Gastrocnemius medialis (tissue), 4 donors: ENCODE data around the gene ZNF536. TPM values are rescaled to one million over a fixed set of nuclear protein-coding genes. Genes with fewer than 3 reads are reported as not detected.

Source experiments
- ATAC-seq, 2 donors: fragments of 150-250 bp; one replicate each; pipeline ENCODE4 v1.9.1; 2016
- DNase-seq, 2 donors: peaks; one replicate each; pipeline ENCODE4 v3.0.0-alpha.2; 2019
- H3K27ac ChIP-seq, 4 donors: fragments of 200-600 bp; sonication (generic); 1 replicate in 1 of 4; 2 replicates in 3 of 4; pipeline ENCODE4 v1.5.1; 2016 to 2018; ENCODE audit warnings: mild to moderate bottlenecking in 2 of 4, moderate library complexity in 1 of 4
- H3K27me3 ChIP-seq, 3 donors: fragments of 200-600 bp; sonication (generic) in 2 of 3; 1 replicate in 1 of 3; 2 replicates in 2 of 3; pipeline versions ENCODE4 v1.5.1 to v1.6.0; 2016 to 2019; ENCODE audit warnings: mild to moderate bottlenecking in 1 of 3, moderate library complexity in 1 of 3
- H3K36me3 ChIP-seq, 2 donors: fragments of 200-600 bp; sonication (generic) in 1 of 2; one replicate each; pipeline ENCODE4 v1.5.1; 2017 to 2018
- H3K4me1 ChIP-seq, 2 donors: fragments of 200-600 bp; sonication (generic) in 1 of 2; one replicate each; pipeline ENCODE4 v1.5.1; 2016 to 2017; ENCODE audit warnings: mild to moderate bottlenecking in 2 of 2
- H3K4me3 ChIP-seq, 4 donors: fragments of 200-600 bp; sonication (generic) in 3 of 4; 1 replicate in 1 of 4; 2 replicates in 3 of 4; pipeline ENCODE4 v1.5.1; 2016 to 2019; ENCODE audit warnings: mild to moderate bottlenecking in 2 of 4
- H3K9me3 ChIP-seq, 3 donors: fragments of 200-600 bp; sonication (generic) in 2 of 3; 1 replicate in 1 of 3; 2 replicates in 2 of 3; pipeline ENCODE4 v1.5.1; 2016 to 2019
- POLR2A ChIP-seq, 2 donors: fragments of 450-650 bp; IDR thresholded peaks; one replicate each; pipeline ENCODE4 v1.6.1; 2017; ENCODE audit warnings: antibody characterized with exemption in 2 of 2, mild to moderate bottlenecking in 2 of 2, moderate library complexity in 2 of 2
- in situ Hi-C, 4 donors: fragments of 200-750 bp; cut with MboI; loops; one replicate each; pipeline versions ENCODE4 v1.15.0 to v1.8.0; 2017; ENCODE audit warnings: low sequenced_read_pairs in 4 of 4
- intact Hi-C: fragments of 100-400 bp; cut with DNase I; formaldehyde crosslinking; loops from one replicate; pipeline ENCODE4 v1.15.1; 2023; ENCODE audit warnings: low total_unique reads
- total RNA-seq, 4 donors: library from RNA; depleted of rRNA; stranded (reverse); fragments of >200 nt; gene quantifications; one replicate each; pipeline versions ENCODE4 v1.1.0 to v1.2.3, GENCODE V29; 2016
- TF ChIP-seq, protein P1 (sequence below), 5 experiments: fragments of 450-650 bp in 3 of 5; fragments of 200-600 bp in 2 of 5; sonication (generic) in 2 of 5; IDR thresholded peaks in 4 of 5; conservative IDR thresholded peaks in 1 of 5; 1 replicate in 4 of 5; 2 replicates in 1 of 5; pipeline ENCODE4 v1.5.1; 2016 to 2019; ENCODE audit warnings: antibody characterized with exemption in 5 of 5, mild to moderate bottlenecking in 3 of 5, moderate library complexity in 3 of 5

The ZNF536 gene
- total RNA-seq, 4 donors from 2014 or later, result 0.12 to 0.44 (median 0.20) TPM; not detected in 1

DNA sequence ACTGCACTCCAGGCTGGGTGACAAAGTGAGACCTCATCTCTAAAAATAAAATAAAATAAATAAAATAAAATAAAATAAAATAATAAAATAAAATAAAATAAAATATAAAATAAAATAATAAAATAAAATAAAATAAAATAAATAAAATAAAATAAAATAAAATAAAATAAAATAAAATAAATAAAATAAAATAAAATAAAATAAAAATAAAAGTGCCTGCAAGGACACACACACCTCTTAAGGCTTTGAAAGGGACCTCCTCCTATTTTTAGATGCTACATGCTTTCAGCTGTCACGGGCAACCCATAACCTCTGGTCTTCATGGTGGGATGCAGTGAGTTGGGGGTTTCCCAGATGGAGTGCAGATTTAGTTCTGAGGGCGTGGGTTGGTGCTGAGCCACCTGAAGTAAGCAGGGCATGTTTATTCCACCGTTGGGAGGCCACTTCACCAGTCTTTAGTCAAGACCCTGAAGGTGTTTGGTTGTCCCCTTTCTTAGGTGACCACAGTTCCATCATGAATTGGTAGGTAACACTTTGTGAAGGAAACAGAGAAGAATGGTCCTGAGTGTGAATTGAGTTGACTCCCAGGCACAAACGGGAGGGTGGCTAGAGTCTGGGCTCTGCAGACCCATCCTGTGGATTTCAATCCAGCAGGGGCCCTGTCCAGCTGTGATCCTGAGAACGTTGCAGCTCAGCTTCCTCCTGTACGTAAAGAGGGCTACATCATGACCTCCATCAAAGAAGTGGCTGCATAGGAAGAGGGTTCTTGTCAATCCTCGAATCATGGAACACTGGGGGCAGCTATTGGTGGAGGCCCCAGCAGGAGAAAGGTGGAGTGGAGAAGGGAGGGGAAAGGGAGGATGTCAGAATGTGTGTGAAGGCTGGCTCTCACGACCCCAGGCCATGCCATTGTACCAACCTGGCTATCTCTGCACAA lies 234.2 kb downstream of the ZNF536 start:
- in situ Hi-C loops, result no loop called here
- no peaks in the 10 kb centered on the region for H3K36me3 ChIP-seq
- H3K9me3 ChIP-seq, result no peaks in the 10 kb centered on the region
- intact Hi-C loops, result no loop called here
- DNase-seq (no peak), ATAC-seq (no peak)
- H3K27me3 ChIP-seq, result no peaks in the 10 kb centered on the region
- H3K27ac ChIP-seq, result no peak overlapping the region
- TF ChIP-seq, protein P1, sequence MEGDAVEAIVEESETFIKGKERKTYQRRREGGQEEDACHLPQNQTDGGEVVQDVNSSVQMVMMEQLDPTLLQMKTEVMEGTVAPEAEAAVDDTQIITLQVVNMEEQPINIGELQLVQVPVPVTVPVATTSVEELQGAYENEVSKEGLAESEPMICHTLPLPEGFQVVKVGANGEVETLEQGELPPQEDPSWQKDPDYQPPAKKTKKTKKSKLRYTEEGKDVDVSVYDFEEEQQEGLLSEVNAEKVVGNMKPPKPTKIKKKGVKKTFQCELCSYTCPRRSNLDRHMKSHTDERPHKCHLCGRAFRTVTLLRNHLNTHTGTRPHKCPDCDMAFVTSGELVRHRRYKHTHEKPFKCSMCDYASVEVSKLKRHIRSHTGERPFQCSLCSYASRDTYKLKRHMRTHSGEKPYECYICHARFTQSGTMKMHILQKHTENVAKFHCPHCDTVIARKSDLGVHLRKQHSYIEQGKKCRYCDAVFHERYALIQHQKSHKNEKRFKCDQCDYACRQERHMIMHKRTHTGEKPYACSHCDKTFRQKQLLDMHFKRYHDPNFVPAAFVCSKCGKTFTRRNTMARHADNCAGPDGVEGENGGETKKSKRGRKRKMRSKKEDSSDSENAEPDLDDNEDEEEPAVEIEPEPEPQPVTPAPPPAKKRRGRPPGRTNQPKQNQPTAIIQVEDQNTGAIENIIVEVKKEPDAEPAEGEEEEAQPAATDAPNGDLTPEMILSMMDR (IDR thresholded peaks at IDR 0.05 in 4 of 5, conservative IDR thresholded peaks at IDR 0.05 in 1 of 5), result no peak
- TF ChIP-seq POLR2A (IDR thresholded peaks at IDR 0.05), result no peak
- H3K4me1 ChIP-seq, result no peaks in the 10 kb centered on the region
- no peak overlapping the region for H3K4me3 ChIP-seq
